ENCODE results near the gene PXMP4. TPM values are rescaled to one million over a fixed set of nuclear protein-coding genes. Genes with fewer than 3 reads are reported as not detected.

The PXMP4 gene
- total and polyA plus RNA-seq, 9 of the 15 experiments (the other 6 are each of a cell fraction or from before 2014, with no cell fraction given): 4.8 to 29.1 (median 6.8) TPM

DNA sequence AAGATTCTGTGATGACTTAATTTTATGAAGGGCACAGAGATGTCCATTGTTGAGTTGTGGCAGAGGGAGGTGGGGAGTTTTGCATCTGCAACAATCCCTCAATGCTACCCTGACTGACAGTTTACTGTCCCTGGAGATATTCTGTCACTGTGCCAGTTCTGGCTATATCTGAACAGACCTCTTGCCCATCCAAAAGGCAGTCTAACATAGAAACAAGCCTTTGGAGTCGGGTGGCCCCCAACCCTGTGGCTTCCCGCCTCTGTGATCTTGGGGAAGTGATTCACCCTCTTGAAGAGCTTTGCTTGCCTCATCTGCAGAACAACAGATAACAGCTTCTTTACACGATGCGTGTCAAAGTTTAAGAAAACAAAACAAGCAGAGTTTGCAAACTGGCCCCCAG, 30.1 kb downstream of the PXMP4 start (continued):
- no peak for TF ChIP-seq TAF15 (IDR thresholded peaks at IDR 0.05; ENCODE audit: low read depth, low read length)
- no peak for TF ChIP-seq HNRNPL (IDR thresholded peaks at IDR 0.05; ENCODE audit: low read depth, low read length)
- no peak for TF ChIP-seq ZFP30 (CRISPR knock-in tag; IDR thresholded peaks at IDR 0.05; ENCODE audit: borderline replicate concordance)
- no peak for TF ChIP-seq ZNF436 (CRISPR knock-in tag; IDR thresholded peaks at IDR 0.05)
- no peak for TF ChIP-seq ZNF280A (IDR thresholded peaks at IDR 0.05; ENCODE audit: low read depth, partially characterized antibody)
- TF ChIP-seq ZMIZ1 (IDR thresholded peaks at IDR 0.05; ENCODE audit: low read depth in 2 of 2, low read length in 2 of 2): peak in 1 of 2 experiments; percentile 87; a peak in 2 of 4 replicates
- TF ChIP-seq HDAC1 (IDR thresholded peaks at IDR 0.05): peak; percentile 76 to 98; a peak in 3 of 4 replicates
- TF ChIP-seq XRCC3 (IDR thresholded peaks at IDR 0.05): no peak
- TF ChIP-seq, protein P1, sequence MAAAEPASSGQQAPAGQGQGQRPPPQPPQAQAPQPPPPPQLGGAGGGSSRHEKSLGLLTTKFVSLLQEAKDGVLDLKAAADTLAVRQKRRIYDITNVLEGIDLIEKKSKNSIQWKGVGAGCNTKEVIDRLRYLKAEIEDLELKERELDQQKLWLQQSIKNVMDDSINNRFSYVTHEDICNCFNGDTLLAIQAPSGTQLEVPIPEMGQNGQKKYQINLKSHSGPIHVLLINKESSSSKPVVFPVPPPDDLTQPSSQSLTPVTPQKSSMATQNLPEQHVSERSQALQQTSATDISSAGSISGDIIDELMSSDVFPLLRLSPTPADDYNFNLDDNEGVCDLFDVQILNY (CRISPR knock-in tag; IDR thresholded peaks at IDR 0.05): no peak
- TF ChIP-seq LCOR (CRISPR knock-in tag; IDR thresholded peaks at IDR 0.05): no peak
- TF ChIP-seq FUS (optimal IDR thresholded peaks at IDR 0.05; ENCODE audit: low read depth, low read length): no peak
- peak; percentile 34; the same call in 1 of the 2 replicates for TF ChIP-seq NFE2 (IDR thresholded peaks at IDR 0.05; ENCODE audit: low read depth)
- no peak for TF ChIP-seq SAP30 (IDR thresholded peaks at IDR 0.05; ENCODE audit: borderline replicate concordance, insufficient read depth, low read depth, low read length, poor library complexity, severe bottlenecking)
- no peak for TF ChIP-seq ETS2 (tag; IDR thresholded peaks at IDR 0.05; ENCODE audit: borderline replicate concordance, poor library complexity, severe bottlenecking)
- no peak for TF ChIP-seq HNRNPUL1 (IDR thresholded peaks at IDR 0.05; ENCODE audit: low read length)
- TF ChIP-seq RAD21 (CRISPR knock-in tag; conservative IDR thresholded peaks at IDR 0.05 in 1 of 2, IDR thresholded peaks at IDR 0.05 in 1 of 2): peak in 1 of 2 experiments; percentile 20; a peak in 1 of 4 replicates
- TF ChIP-seq KDM5B (IDR thresholded peaks at IDR 0.05; ENCODE audit: insufficient replicate concordance, low read depth, low read length): no peak
- no peak for TF ChIP-seq HCFC1 (IDR thresholded peaks at IDR 0.05; ENCODE audit: low read depth, low read length)
- no peak for TF ChIP-seq ZKSCAN8 (CRISPR knock-in tag; IDR thresholded peaks at IDR 0.05)
- no peak for TF ChIP-seq BCL6 (CRISPR knock-in tag; IDR thresholded peaks at IDR 0.05)
- no peak for TF ChIP-seq NFATC3 (IDR thresholded peaks at IDR 0.05)
- no peak for TF ChIP-seq ELK1 (CRISPR knock-in tag; IDR thresholded peaks at IDR 0.05)
